ENCODE measurements around the gene CYBA. TPM values are rescaled to one million over a fixed set of nuclear protein-coding genes. Genes with fewer than 3 reads are reported as not detected.
A peak's percentile ranks its signal among the peaks of the same experiment; 100 is the strongest.

Gene CYBA
- total and polyA plus RNA-seq, 2 of the 13 experiments (the other 11 are each of a cell fraction or from before 2014, with no cell fraction given): 196 to 250 TPM

GRCh38 chr16:88649924-88650748 is 717 bp downstream of the CYBA start (continued):
- TF ChIP-seq ZNF704 (CRISPR knock-in tag; IDR thresholded peaks at IDR 0.05; ENCODE audit: borderline replicate concordance): no peak
- peak; percentile 39; the same call in 1 of the 2 replicates for TF ChIP-seq ZNF558 (CRISPR knock-in tag; IDR thresholded peaks at IDR 0.05; ENCODE audit: borderline replicate concordance)
- TF ChIP-seq YY1 (IDR thresholded peaks at IDR 0.05; ENCODE audit: insufficient read depth, insufficient replicate concordance, low read depth, low read length): no peak
- 0 out of 2 replicates have a peak, but pooled peaks have one; percentile 40 for TF ChIP-seq ZNF101 (CRISPR knock-in tag; IDR thresholded peaks at IDR 0.05; ENCODE audit: borderline replicate concordance, low read depth)
- TF ChIP-seq HIC2 (CRISPR knock-in tag; IDR thresholded peaks at IDR 0.05; ENCODE audit: low read depth): no peak
- TF ChIP-seq ZNF780A (CRISPR knock-in tag; IDR thresholded peaks at IDR 0.05): peak; percentile 69; the same call in 1 of the 2 replicates
- TF ChIP-seq MIER3 (CRISPR knock-in tag; IDR thresholded peaks at IDR 0.05; ENCODE audit: borderline replicate concordance): no peak
- TF ChIP-seq RFX5 (IDR thresholded peaks at IDR 0.05; ENCODE audit: low read depth, low read length): no peak
- TF ChIP-seq SIN3A (IDR thresholded peaks at IDR 0.05; ENCODE audit: borderline replicate concordance, low read depth, low read length): 0 out of 2 replicates have a peak, but pooled peaks have one; percentile 15
- TF ChIP-seq TEAD3 (CRISPR knock-in tag; optimal IDR thresholded peaks at IDR 0.05; ENCODE audit: borderline replicate concordance): no peak
- TF ChIP-seq RFX1 (IDR thresholded peaks at IDR 0.05): no peak
- TF ChIP-seq ZBTB7B (CRISPR knock-in tag; IDR thresholded peaks at IDR 0.05): no peak; the same call in 1 of the 2 replicates
- no peak for TF ChIP-seq ZNF484 (CRISPR knock-in tag; IDR thresholded peaks at IDR 0.05; ENCODE audit: borderline replicate concordance, low read depth)
- TF ChIP-seq ZNF468 (CRISPR knock-in tag; IDR thresholded peaks at IDR 0.05): no peak; the same call in 1 of the 2 replicates
- 0 out of 2 replicates have a peak, but pooled peaks have one; percentile 6 for TF ChIP-seq KLF15 (CRISPR knock-in tag; IDR thresholded peaks at IDR 0.05; ENCODE audit: borderline replicate concordance)
- TF ChIP-seq HINFP (CRISPR knock-in tag; IDR thresholded peaks at IDR 0.05; ENCODE audit: low read depth): no peak; the same call in 1 of the 2 replicates
- peak; percentile 34; the same call in 1 of the 2 replicates for TF ChIP-seq ZNF552 (CRISPR knock-in tag; IDR thresholded peaks at IDR 0.05; ENCODE audit: borderline replicate concordance)
- no peak for TF ChIP-seq ZNF777 (CRISPR knock-in tag; IDR thresholded peaks at IDR 0.05)
- no peak for TF ChIP-seq REST (IDR thresholded peaks at IDR 0.05; ENCODE audit: borderline replicate concordance in 1 of 2, low read depth in 1 of 2, low read length in 2 of 2)
- 0 out of 2 replicates have a peak, but pooled peaks have one; percentile 7 for TF ChIP-seq ZSCAN21 (CRISPR knock-in tag; IDR thresholded peaks at IDR 0.05; ENCODE audit: borderline replicate concordance)
